Right kidney (tissue), 9 donors: ENCODE results near the gene SPACA1.
"Not testable (repeated sequence)": the region's sequence is repeated elsewhere in the genome, so short reads cannot be mapped to it uniquely, and the experiment has no call there.

ENCODE experiments used
- DNase-seq: peaks from one replicate; pipeline ENCODE4 v3.0.0-alpha.2; 2016
- long read RNA-seq, 8 donors: transcript quantifications; one replicate each; lab custom pipeline, GENCODE V29; 2026

The SPACA1 gene, protein sequence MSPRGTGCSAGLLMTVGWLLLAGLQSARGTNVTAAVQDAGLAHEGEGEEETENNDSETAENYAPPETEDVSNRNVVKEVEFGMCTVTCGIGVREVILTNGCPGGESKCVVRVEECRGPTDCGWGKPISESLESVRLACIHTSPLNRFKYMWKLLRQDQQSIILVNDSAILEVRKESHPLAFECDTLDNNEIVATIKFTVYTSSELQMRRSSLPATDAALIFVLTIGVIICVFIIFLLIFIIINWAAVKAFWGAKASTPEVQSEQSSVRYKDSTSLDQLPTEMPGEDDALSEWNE
- long read RNA-seq, donor 1 = 0 reads
- long read RNA-seq, donor 2 = 0 reads
- long read RNA-seq, donor 3 = 0 reads
- long read RNA-seq, donor 4 = 0 reads
- long read RNA-seq, donor 5 = 0 reads
- long read RNA-seq, donor 6 = 0 reads
- long read RNA-seq, donor 7 = 0 reads
- long read RNA-seq, donor 8 = 0 reads

DNA sequence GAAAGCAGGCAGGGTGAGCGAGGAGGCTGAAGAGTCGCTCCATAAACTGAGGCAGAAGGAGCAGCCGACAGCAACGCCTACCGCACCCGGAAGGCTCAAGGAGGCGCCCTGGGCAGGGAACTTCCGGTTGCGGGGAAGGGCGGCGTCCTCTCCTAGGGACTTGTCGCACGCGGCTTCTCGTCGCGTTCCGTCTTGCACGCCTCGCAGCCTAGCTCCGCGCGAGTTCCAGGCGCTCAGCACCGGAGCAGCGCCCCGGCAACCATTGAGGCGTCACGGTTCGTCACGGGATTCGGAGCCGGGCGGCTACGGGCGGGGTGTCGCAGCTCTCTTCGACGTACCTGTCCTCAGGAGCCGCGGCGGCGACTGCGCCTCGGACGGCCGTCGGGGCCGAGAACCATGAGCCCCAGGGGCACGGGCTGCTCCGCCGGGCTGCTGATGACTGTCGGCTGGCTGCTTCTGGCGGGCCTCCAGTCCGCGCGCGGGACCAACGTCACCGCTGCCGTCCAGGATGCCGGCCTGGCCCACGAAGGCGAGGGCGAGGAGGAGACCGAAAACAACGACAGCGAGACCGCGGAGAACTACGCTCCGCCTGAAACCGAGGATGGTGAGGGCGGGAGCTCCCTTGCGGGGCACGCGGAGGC is at the start of gene SPACA1:
Gene SPACA1, plus strand, starts transcription at position 332 of the 641 bp plus-strand sequence. Its CDS starts 65 bp downstream, at position 397.
- DNase-seq = peak; percentile 4

DNA sequence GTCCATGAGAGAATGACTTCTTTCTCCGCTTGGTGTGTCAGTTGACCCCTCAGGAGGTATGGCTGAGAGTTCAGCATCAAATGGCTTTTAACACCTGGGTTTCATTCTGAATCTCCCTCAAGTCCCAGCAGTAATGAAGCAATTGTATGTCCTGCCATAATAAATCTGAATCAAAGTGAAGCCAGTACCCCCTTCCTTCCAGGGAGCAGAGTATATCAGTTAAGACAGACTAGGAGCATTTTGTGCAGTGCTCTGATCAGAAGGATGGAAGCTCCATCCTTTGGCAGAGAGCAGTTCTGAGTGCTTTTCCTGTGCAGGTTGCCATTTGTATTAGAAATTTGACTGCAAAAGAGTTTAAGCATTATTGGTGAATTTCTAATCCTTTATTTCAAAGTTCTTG is 46.9 kb upstream of the SPACA1 start:
- no peak for DNase-seq

GRCh38 chr6:88001279-88001678 is 46.4 kb upstream of the SPACA1 start:
- DNase-seq = not testable (repeated sequence)

- no peak for DNase-seq
These were observed 42.9 kb upstream of the SPACA1 start for GRCh38 chr6:88004707-88005106.

GRCh38 chr6:88006557-88006956 is 41.1 kb upstream of the SPACA1 start:
- no peak for DNase-seq

GRCh38 chr6:88008411-88008810 is 39.2 kb upstream of the SPACA1 start:
- DNase-seq = no peak

DNA sequence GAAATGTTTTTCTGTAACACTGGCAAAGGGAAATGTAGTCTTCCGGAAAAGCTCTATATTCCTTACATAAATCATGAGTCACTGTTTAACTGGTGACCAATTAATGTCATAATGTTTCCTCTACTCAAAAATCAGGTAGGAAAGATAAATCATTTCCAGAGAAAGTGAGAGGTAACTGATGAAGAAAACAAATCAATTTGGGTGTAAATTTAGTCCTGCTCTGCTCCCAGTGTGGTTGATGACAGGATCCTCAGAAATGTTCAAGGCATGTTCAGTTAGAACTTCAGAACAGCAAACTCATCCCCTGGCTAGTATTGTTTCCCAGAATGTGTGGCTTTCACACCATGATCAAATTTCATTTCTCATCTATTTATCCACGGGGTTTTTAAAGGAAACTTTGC is 38.8 kb upstream of the SPACA1 start:
- DNase-seq = no peak

GRCh38 chr6:88013015-88013414 is 34.6 kb upstream of the SPACA1 start:
- DNase-seq = no peak

DNA sequence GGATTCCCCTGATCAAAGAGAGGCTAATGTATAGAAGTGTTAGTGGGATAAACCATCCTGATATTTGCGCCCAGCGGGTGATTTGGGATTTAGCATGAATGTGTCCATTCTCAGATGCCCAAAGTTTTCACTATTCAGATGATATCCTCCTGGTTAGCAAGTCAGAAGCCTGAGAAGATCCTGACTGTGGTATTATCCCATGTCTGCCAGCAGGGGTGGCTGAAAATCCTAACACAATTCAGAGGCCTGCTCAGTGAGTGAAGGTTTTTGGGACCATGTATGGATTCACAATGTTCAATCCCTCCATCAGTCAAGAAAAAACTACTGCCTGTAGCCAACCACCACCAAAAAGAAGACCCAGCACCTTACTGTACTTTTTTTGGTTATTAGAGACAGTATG is 34.1 kb upstream of the SPACA1 start:
- DNase-seq = no peak

DNA sequence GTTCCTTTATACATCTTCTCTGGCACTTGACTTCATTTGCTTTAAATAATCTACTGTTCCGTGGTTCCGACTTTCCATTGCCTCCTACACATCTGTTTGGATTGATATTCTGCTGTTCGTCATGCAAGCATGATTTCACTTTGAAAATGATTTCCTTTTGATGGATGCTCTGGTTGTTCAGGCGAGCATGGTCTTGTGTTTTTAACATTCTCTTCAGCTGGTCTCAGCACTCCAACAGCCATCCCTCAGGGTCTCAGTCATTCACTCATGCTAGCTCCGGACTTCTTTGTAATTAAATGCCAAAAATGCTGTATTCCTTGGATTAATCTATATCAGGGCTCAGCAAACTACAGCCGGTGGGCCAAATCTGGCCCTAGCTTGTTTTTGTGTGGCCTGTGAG is 27.2 kb upstream of the SPACA1 start:
- DNase-seq = no peak

GRCh38 chr6:88024696-88025095 is 22.9 kb upstream of the SPACA1 start:
- no peak for DNase-seq

GRCh38 chr6:88031550-88031949 is 16.1 kb upstream of the SPACA1 start:
- no peak for DNase-seq

DNA sequence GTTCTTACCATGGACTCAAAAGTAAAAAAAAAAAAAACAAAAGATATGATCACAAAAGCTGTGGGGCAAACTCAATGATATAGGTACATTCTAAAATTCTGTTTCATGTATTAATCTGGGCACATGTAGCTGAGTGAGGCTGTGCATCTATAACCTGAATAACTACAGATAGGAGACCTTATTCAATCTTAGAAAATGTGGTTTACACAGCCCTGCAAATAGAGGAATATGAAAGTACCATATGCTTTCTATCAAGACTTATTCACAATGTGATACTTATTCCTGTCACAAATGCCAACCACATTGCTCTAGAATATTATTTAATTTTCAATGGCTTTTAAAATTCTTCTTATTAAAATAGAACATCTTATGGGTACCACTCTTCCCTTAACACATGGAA is 3.1 kb upstream of the SPACA1 start:
- no peak for DNase-seq

GRCh38 chr6:88045521-88046136 is 2.0 kb upstream of the SPACA1 start:
- no peak for DNase-seq

DNA sequence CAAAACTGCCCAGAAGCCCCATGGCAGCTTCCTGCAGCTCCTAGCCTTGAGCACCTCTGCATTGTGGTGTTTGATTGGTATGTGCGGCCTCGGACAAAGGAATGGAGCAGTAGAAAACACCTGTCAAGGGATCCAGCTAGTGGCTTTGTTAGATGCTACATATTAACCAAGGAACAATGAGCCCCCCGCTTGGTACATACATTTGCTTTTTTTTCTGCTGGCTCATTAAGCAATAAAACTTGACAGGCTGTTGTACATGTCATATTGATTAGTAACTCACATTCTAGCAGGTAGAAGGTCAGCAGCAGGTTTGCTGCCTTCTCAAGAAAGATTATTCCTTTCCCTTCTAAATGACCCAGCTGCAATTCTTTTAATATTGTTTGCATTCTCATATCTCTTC is 937 bp downstream of the SPACA1 start:
- DNase-seq = no peak

GRCh38 chr6:88050140-88050818 is 2.6 kb downstream of the SPACA1 start:
- no peak for DNase-seq

GRCh38 chr6:88059191-88059590 is 11.6 kb downstream of the SPACA1 start:
- no peak for DNase-seq

DNA sequence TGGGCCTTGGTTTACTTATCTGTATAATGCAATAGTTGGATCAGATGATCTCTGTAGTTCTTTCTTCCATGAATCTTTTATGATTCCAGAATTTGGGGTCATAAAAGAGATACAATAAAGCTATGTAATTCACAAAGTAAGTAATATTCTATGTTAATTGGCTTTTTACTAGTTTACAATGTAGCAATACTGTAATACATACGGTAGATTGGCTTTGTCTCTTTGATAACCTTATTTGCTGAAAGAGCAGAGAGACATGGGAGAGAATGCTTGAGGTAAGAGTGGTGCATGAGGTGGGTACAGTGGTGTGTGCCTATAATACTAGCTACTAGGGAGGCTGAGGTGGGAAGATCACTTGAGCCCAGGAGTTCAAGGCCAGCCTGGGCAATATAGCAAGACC is 14.7 kb downstream of the SPACA1 start:
- no peak for DNase-seq

DNA sequence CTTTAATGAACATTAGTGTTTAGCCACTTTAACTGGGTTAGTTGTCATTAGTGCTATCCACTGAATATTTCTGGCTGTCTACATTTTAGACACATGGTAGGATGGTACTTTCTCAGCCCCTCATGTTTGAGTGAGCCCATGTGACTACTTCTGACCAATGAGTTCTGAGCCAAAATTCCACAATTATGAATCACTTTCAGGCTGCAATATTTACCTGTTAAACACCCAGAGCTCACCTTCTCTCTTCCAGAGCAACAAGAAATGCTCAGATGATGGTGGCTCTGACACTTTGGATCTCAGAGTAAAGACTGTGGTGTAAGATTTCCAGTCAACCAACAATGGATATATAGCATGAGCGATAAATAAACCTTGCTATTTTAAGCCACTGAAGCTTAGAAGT is 24.8 kb downstream of the SPACA1 start:
- no peak for DNase-seq

GRCh38 chr6:88074791-88075190 is 27.1 kb downstream of the SPACA1 start:
- no peak for DNase-seq

DNA sequence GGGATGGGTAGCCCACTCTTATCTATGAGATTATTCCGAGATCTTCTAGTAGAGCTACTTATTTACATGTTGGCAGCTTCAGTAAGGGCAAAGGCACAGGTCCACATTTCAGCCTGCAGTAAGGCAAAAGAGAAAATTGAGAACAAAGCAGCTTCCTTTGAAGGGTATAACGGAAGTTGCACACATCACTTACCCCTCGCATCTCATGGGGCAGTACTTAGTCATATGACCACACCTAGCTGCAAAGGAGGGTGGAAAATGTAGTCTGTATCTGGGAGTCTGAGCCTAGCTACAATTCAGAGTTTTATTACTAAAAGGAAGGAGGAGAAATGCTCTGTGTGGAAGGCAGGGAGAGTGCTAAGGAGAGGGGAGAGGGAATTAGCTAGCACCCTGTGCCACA is 29.7 kb downstream of the SPACA1 start:
- DNase-seq = no peak

GRCh38 chr6:88086792-88087191 is 39.2 kb downstream of the SPACA1 start:
- DNase-seq = no peak

DNA sequence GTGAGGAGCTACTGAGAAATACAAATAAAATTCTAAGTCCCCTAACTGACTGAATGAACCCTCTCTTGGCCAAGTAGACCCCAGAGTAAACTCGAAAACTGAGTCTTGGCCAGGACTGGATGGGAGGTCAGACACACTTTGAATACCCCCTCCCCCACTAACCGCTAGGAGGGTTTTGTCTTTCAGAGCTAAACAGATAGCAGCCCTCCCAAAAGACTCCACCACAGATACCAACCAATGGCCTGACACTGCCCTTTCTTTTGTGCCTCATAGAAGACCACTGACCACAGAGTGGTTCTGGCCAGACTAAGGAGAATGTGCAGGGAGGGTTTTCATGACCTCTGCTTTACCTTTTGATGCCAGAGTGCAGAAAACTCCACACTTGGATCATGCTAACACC is 42.1 kb downstream of the SPACA1 start:
- no peak for DNase-seq
